CD8-positive, alpha-beta memory T cell (primary cell): ENCODE results near the gene RNF14. TPM values are rescaled to one million over a fixed set of nuclear protein-coding genes. Genes with fewer than 3 reads are reported as not detected.

Experiments used
- CTCF ChIA-PET: fragments of 350-600 bp; sonication (Branson Sonifier 250); formaldehyde crosslinking; loops from one replicate; lab custom pipeline; 2021; ENCODE audit warnings: antibody characterized with exemption; lab: Charles Lee
- POLR2A ChIA-PET: fragments of 350-600 bp; sonication (Branson Sonifier 250); formaldehyde crosslinking; loops from one replicate; lab custom pipeline; 2021; ENCODE audit warnings: antibody characterized with exemption; lab: Charles Lee
- DNase-seq, 5 donors: peaks; one replicate each; pipeline versions ENCODE4 v3.0.0 to v3.0.0-alpha.2; 2020 to 2022; ENCODE audit warnings: mixed read lengths in 1 of 5
- H3K27ac ChIP-seq: one replicate; pipeline ENCODE4 v1.7.0; 2013; ENCODE audit warnings: low read depth, mild to moderate bottlenecking, low read length, moderate library complexity
- H3K27me3 ChIP-seq: 2 replicates; pipeline ENCODE4 v1.7.0; 2013; ENCODE audit warnings: low read length, mild to moderate bottlenecking; ENCODE audit not compliant: insufficient read depth, poor library complexity, severe bottlenecking
- H3K36me3 ChIP-seq: 2 replicates; pipeline ENCODE4 v1.7.0; 2013; ENCODE audit warnings: mild to moderate bottlenecking, low read length, moderate library complexity; ENCODE audit not compliant: insufficient read depth
- H3K4me1 ChIP-seq: 2 replicates; pipeline ENCODE4 v1.7.0; 2013; ENCODE audit warnings: mild to moderate bottlenecking, low read length, moderate library complexity; ENCODE audit not compliant: insufficient read depth
- H3K4me3 ChIP-seq: 2 replicates; pipeline ENCODE4 v1.7.0; 2013; ENCODE audit warnings: mild to moderate bottlenecking, low read length
- H3K9me3 ChIP-seq: 2 replicates; pipeline ENCODE4 v1.7.0; 2013; ENCODE audit warnings: mild to moderate bottlenecking, low read length
- H3K27ac Mint-ChIP-seq, 8 donors: one replicate each; pipeline ENCODE4 v1.8.0; 2020 to 2021; ENCODE audit warnings: mixed read lengths in 8 of 8, mild to moderate bottlenecking in 6 of 8, inconsistent platforms in 3 of 8, moderate library complexity in 3 of 8
- H3K27me3 Mint-ChIP-seq, 2 donors: one replicate each; pipeline ENCODE4 v1.8.0; 2020 to 2021; ENCODE audit warnings: mixed read lengths in 2 of 2, mild to moderate bottlenecking in 1 of 2, moderate library complexity in 1 of 2
- H3K36me3 Mint-ChIP-seq, 3 donors: one replicate each; pipeline ENCODE4 v1.8.0; 2020 to 2021; ENCODE audit warnings: mixed read lengths in 3 of 3, inconsistent platforms in 1 of 3, mild to moderate bottlenecking in 1 of 3
- H3K4me1 Mint-ChIP-seq, 3 donors: one replicate each; pipeline ENCODE4 v1.8.0; 2020 to 2021; ENCODE audit warnings: mixed read lengths in 3 of 3, inconsistent platforms in 1 of 3, mild to moderate bottlenecking in 1 of 3
- H3K4me3 Mint-ChIP-seq, 7 donors: one replicate each; pipeline ENCODE4 v1.8.0; 2020 to 2021; ENCODE audit warnings: mixed read lengths in 7 of 7, mild to moderate bottlenecking in 6 of 7, moderate library complexity in 4 of 7, inconsistent platforms in 2 of 7
- H3K9me3 Mint-ChIP-seq, 5 donors: one replicate each; pipeline ENCODE4 v1.8.0; 2020 to 2022; ENCODE audit warnings: mixed read lengths in 5 of 5, mild to moderate bottlenecking in 3 of 5, moderate library complexity in 2 of 5, inconsistent platforms in 1 of 5
- polyA plus RNA-seq: library from polyadenylated mRNA; unstranded; fragments of 300-500 nt; fragmentation: Illumina TruSeq; gene quantifications from one replicate; pipeline ENCODE4 v1.2.3, GENCODE V29; 2021
- total RNA-seq, 2 experiments: library from RNA; stranded (reverse); gene quantifications; one replicate each; pipeline ENCODE4 v1.2.3, GENCODE V29; 2021

The RNF14 gene
- total and polyA plus RNA-seq, 3 experiments from 2014 or later: 43.7 to 49.6 (median 46.2) TPM

DNA sequence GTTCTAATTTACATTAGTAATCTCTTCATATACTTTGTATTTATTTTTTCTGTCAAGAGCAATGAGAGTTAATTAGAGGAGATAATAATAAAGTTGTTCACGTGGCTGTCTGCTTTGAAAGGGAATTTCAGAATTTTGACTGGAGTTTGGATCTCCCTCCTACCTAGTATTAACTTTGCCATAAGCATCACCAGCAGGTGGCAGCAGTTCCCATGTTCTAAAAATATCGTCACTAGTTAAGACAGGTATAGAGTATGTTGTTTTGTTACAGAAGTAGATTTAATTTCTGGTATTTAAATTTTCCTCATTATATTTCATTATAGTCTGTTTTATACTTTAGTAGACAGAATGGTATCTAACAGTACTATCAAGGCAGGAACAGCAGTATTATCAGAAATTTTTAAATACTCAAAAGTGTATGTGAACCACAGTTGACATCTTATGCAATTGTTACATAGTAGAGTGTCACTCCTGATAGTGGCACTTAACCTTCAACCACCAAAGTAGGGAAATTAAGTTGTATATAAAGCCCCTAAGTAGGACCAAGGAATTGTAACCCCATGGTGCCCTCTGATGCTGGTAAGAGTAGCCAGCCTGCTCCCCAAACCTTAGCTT lies 23.6 kb downstream of the RNF14 start:
- peaks cover 9% of the 10 kb centered on the region for H3K36me3 ChIP-seq
- peak overlapping the region in 2 of 8 donors; percentile 0 to 11 for H3K27ac Mint-ChIP-seq

DNA sequence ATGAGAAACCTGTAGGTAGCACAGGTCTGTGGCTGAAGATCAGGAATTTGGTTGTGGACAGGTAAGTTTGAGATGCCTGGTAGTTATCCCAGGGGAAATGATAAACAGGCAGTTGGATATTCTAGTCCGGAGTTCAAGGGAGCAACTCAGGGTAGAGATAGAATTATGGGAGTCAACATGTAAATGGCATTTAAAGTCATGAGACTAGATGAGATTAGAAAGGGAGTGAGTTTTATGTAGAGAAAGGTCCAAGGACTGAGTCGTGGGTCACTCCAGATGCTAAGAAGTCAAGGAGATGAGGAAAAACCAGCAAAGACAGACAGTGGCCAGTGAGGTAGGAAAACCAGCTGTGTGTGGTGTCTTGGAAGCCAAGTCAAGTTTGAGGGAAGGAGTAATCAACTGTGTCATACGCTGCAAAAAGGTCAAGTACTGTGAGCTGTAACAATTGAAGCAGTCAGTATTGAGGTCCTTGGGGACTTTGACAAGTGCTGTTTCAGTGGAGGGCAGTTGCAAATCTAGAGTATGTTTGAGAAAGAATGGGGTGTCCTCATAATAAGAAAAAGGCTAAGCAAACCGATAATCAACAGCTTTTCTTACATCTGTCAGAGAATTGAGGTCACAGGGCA lies 25.7 kb downstream of the RNF14 start:
- Mint-ChIP-seq H3K4me3 (no peak overlapping the region), H3K27me3 (peaks cover 0 to 1% of the 10 kb centered on the region in 2 donors), H3K4me1 (peaks cover 3 to 14% (median 5%) of the 10 kb centered on the region in 3 donors), H3K36me3 (peaks cover 4 to 59% (median 15%) of the 10 kb centered on the region in 3 donors), H3K9me3 (no peaks in the 10 kb centered on the region), H3K27ac (peak overlapping the region in 3 of 8 donors; percentile 21 to 59 (median 43))
- H3K27ac ChIP-seq: no peak overlapping the region
- H3K27me3 ChIP-seq: no peaks in the 10 kb centered on the region
- peaks cover 4% of the 10 kb centered on the region for H3K36me3 ChIP-seq
- ChIA-PET POLR2A (no interaction called here), CTCF (interaction anchor here (1.1 to 2.4 kb wide), 3 partner anchors 17 to 34 kb away, joined by 4 to 7 read pairs (median 4); no protein-coding TSS in a partner anchor)
- H3K9me3 ChIP-seq: no peaks in the 10 kb centered on the region
- peaks cover 9% of the 10 kb centered on the region for H3K4me1 ChIP-seq
- DNase-seq: no peak
- H3K4me3 ChIP-seq: no peak overlapping the region

More for the DNA sequence above, 23.6 kb downstream of the RNF14 start:
- ChIA-PET POLR2A (interaction anchor here (0.7 to 1.0 kb wide), 4 partner anchors 20 to 151 kb away, joined by 3 to 6 read pairs (median 3); no protein-coding TSS in a partner anchor), CTCF (interaction anchor here (0.7 to 4.7 kb wide), 10 partner anchors 12 to 896 kb away, joined by 3 to 80 read pairs (median 4); partner anchors contain the start of gene RNF14)
- H3K27me3 ChIP-seq: no peaks in the 10 kb centered on the region
- H3K36me3 Mint-ChIP-seq: peaks cover 8 to 61% (median 18%) of the 10 kb centered on the region in 3 donors
- H3K27me3 Mint-ChIP-seq: peaks cover 0 to 1% of the 10 kb centered on the region in 2 donors
- H3K4me1 Mint-ChIP-seq: peaks cover 3 to 14% (median 5%) of the 10 kb centered on the region in 3 donors
- no peak overlapping the region for H3K4me3 Mint-ChIP-seq
- H3K4me3 ChIP-seq: no peak overlapping the region
- peak; percentile 53 to 80 (median 68) for DNase-seq
- no peak overlapping the region for H3K27ac ChIP-seq
- peaks cover 9% of the 10 kb centered on the region for H3K4me1 ChIP-seq
- H3K9me3 Mint-ChIP-seq: no peaks in the 10 kb centered on the region
- H3K9me3 ChIP-seq: no peaks in the 10 kb centered on the region

DNA sequence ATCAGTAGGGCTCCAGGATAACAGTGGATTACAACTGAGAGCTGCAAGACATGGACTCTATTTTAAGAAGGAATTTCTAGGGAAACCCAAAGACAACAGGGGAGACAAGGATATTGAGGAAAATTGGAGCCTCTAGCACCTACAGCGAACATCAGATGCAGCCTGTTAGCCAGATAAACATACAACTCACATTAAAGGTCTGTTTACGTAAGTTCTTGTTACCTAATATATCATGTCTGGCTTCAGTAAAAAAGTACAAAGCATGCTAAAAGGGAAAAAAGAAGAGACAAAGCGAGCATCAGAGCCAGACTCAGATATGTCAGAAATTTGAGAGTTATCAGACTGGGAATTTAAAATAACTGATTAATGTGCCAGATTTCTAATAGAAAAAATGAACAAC lies 26.8 kb downstream of the RNF14 start:
- H3K9me3 ChIP-seq: no peaks in the 10 kb centered on the region
- H3K27ac Mint-ChIP-seq: peak overlapping the region in 1 of 8 donors; percentile 58
- no peak overlapping the region for H3K4me3 ChIP-seq
- ChIA-PET CTCF (interaction anchor here (0.7 to 2.4 kb wide), 4 partner anchors 16 to 718 kb away, joined by 4 to 7 read pairs (median 4); no protein-coding TSS in a partner anchor), POLR2A (no interaction called here)
- no peak for DNase-seq
- peaks cover 3 to 14% (median 5%) of the 10 kb centered on the region in 3 donors for H3K4me1 Mint-ChIP-seq
- peaks cover 0 to 1% of the 10 kb centered on the region in 2 donors for H3K27me3 Mint-ChIP-seq
- peaks cover 4 to 59% (median 15%) of the 10 kb centered on the region in 3 donors for H3K36me3 Mint-ChIP-seq
- peaks cover 4% of the 10 kb centered on the region for H3K36me3 ChIP-seq
- no peak overlapping the region for H3K27ac ChIP-seq
- H3K27me3 ChIP-seq: no peaks in the 10 kb centered on the region
- no peak overlapping the region for H3K4me3 Mint-ChIP-seq
- H3K9me3 Mint-ChIP-seq: no peaks in the 10 kb centered on the region
- peaks cover 9% of the 10 kb centered on the region for H3K4me1 ChIP-seq

DNA sequence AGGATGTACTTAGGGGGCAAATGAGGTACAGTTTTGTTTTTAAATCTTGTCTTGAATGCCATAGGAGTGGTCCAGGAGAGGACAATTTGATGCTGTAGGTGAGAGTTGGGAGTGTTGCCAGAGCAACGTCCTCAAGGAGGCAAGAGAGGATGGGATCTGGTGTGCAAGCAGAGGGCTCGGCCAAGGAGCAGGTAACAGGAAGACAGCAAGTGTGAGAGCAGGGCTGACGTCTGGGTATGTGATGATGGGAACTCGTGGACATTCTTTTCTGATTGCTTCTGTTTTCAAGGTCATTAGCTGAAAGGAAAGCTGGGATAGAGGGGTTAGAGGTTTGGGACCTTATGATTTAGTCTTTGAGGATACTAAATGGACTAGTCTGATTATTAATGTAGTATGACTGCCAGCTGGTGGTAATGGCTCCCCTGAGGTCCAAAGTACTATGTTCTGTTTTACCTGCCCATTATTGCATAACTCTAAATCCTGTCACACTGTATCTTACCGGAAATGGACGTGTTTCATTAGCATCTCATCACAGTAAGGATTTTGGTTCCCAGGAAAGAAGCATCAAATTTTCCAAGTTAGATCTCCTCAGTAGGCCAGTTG lies 28.6 kb downstream of the RNF14 start:
- Mint-ChIP-seq H3K4me1 (peaks cover under 1 to 11% (median 1%) of the 10 kb centered on the region in 3 donors), H3K4me3 (no peak overlapping the region), H3K27me3 (peaks cover 0 to 1% of the 10 kb centered on the region in 2 donors), H3K9me3 (no peaks in the 10 kb centered on the region), H3K36me3 (peaks cover 4 to 67% (median 23%) of the 10 kb centered on the region in 3 donors), H3K27ac (peak overlapping the region in 5 of 8 donors; percentile 9 to 85 (median 33))
- Histone ChIP-seq H3K27me3 (no peaks in the 10 kb centered on the region), H3K36me3 (peaks cover 9% of the 10 kb centered on the region), H3K4me1 (peaks cover 8% of the 10 kb centered on the region), H3K9me3 (no peaks in the 10 kb centered on the region), H3K27ac (no peak overlapping the region), H3K4me3 (no peak overlapping the region)
- POLR2A ChIA-PET: interaction anchor here (0.5 kb wide), 1 partner anchor 840 kb away, joined by 3 read pairs; no protein-coding TSS in a partner anchor
- no peak for DNase-seq
- CTCF ChIA-PET: interaction anchor here (0.7 to 1.3 kb wide), 2 partner anchors 142 to 146 kb away, joined by 3 to 5 read pairs; no protein-coding TSS in a partner anchor

DNA sequence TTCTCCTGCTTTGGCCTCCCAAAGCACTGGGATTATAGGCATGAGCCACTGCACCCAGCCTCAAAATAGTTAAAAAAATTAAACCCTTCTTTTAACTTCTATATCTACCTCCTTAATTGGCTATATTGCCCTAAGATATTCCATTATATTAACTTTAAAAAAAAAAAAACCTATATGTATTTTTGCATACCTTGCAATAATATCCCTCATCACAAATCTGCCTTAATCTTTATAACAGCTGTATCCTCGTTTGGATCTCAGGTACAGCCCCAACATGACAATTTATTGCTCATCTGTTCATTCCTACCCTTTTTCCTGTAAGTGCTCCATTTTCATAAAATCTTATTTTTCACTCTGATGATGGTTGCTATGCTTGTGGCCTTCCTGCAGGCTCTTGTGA lies 31.3 kb downstream of the RNF14 start:
- no peaks in the 10 kb centered on the region for H3K27me3 Mint-ChIP-seq
- Histone ChIP-seq H3K36me3 (peaks cover 26% of the 10 kb centered on the region), H3K4me1 (peaks cover 9% of the 10 kb centered on the region), H3K27ac (no peak overlapping the region), H3K4me3 (no peak overlapping the region), H3K9me3 (no peaks in the 10 kb centered on the region), H3K27me3 (no peaks in the 10 kb centered on the region)
- no peak for DNase-seq
- peaks cover 0 to 6% (median 0%) of the 10 kb centered on the region in 3 donors for H3K4me1 Mint-ChIP-seq
- CTCF ChIA-PET: interaction anchor here (0.9 to 1.7 kb wide), 5 partner anchors 9 to 144 kb away, joined by 3 to 9 read pairs (median 4); no protein-coding TSS in a partner anchor
- H3K27ac Mint-ChIP-seq: peak overlapping the region in 3 of 8 donors; percentile 19 to 72 (median 43)
- H3K4me3 Mint-ChIP-seq: no peak overlapping the region
- POLR2A ChIA-PET: interaction anchor here (0.7 kb wide), 1 partner anchor 147 kb away, joined by 4 read pairs; no protein-coding TSS in a partner anchor
- peaks cover under 1 to 70% (median 20%) of the 10 kb centered on the region in 3 donors for H3K36me3 Mint-ChIP-seq
- H3K9me3 Mint-ChIP-seq: no peaks in the 10 kb centered on the region

DNA sequence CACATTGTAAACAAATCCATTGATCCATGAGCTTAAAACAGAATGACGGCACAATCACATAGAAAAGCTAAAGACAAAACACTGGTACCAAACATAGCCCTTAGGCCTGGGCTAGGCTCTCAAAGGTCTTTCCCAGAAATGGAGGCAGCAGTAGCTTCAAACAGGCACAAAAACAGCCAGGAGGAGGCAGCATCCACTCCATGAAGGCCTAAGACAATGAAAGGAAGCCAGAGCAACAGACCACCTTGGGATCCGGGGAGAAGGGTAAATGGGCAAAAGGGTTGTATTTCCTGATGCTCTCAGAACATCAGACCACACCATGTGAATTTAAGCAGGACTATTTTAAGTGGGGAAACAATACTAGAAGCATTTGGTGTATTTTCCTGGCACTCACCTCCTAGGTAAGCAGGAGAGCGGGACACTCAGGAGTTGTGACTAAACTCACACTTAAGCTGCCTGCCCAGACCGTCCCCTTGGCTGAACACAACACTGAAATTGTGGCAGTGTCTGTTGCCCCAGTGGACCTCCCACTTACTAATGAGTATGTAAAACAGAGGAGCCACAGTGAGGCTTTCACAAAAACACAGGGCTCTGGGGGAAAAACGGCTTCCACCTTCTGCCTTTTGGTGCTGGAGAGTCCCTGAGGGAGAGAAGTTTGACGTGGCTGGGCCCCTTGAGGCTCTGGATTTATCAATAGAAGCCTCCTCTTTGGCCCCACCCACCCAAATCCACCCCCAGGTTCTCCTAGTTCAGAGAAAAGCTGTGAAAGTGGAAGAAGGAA lies 32.0 kb downstream of the RNF14 start:
- no peaks in the 10 kb centered on the region for H3K9me3 ChIP-seq
- H3K27ac ChIP-seq: no peak overlapping the region
- no peak for DNase-seq
- peak overlapping the region in 6 of 8 donors; percentile 7 to 87 (median 48) for H3K27ac Mint-ChIP-seq
- H3K4me3 Mint-ChIP-seq: no peak overlapping the region
- peaks cover 5 to 73% (median 19%) of the 10 kb centered on the region in 3 donors for H3K36me3 Mint-ChIP-seq
- ChIA-PET POLR2A (interaction anchor here (0.7 kb wide), 1 partner anchor 146 kb away, joined by 4 read pairs; no protein-coding TSS in a partner anchor), CTCF (interaction anchor here (0.9 to 1.7 kb wide), 5 partner anchors 10 to 143 kb away, joined by 3 to 9 read pairs (median 4); no protein-coding TSS in a partner anchor)
- no peak overlapping the region for H3K4me3 ChIP-seq
- no peaks in the 10 kb centered on the region for H3K9me3 Mint-ChIP-seq
- H3K27me3 ChIP-seq: no peaks in the 10 kb centered on the region
- H3K4me1 ChIP-seq: peaks cover 16% of the 10 kb centered on the region
- peaks cover 2 to 7% (median 6%) of the 10 kb centered on the region in 3 donors for H3K4me1 Mint-ChIP-seq
- no peaks in the 10 kb centered on the region for H3K27me3 Mint-ChIP-seq
- peaks cover 27% of the 10 kb centered on the region for H3K36me3 ChIP-seq

DNA sequence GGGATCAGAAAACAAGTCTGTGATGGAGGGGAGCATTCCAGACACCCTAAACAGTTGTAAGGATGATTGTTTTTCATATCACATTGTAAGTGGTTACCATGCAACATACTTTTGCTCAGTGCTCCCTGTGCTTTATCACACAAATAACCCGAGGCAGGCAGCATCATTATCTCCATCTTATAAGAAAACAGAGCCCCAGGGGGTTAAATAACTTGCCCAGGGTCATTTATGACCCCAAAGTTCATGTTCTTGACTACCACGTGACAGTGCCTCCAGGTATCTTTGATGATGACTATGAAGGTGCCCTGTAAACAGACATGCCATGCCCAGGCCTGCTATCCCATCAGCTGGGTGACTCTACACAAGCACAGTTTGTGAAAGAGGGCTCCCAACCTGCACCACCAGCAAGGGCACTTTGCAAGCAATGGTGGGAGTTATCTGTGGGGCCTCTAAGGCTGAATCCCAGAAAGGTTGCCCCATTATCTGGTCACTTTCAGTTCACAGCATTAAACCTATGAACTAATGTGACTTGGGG lies 34.4 kb downstream of the RNF14 start:
- ChIA-PET POLR2A (no interaction called here), CTCF (interaction anchor here (1.6 kb wide), 1 partner anchor 12 kb away, joined by 3 read pairs; no protein-coding TSS in a partner anchor)
- no peak overlapping the region for H3K4me3 Mint-ChIP-seq
- DNase-seq: no peak
- Histone ChIP-seq H3K9me3 (no peaks in the 10 kb centered on the region), H3K27me3 (no peaks in the 10 kb centered on the region), H3K27ac (no peak overlapping the region), H3K4me1 (peaks cover 38% of the 10 kb centered on the region), H3K36me3 (peaks cover 27% of the 10 kb centered on the region), H3K4me3 (no peak overlapping the region)
- no peaks in the 10 kb centered on the region for H3K27me3 Mint-ChIP-seq
- H3K4me1 Mint-ChIP-seq: peaks cover 20 to 30% (median 26%) of the 10 kb centered on the region in 3 donors
- H3K9me3 Mint-ChIP-seq: no peaks in the 10 kb centered on the region
- peaks cover 5 to 79% (median 14%) of the 10 kb centered on the region in 3 donors for H3K36me3 Mint-ChIP-seq
- peak overlapping the region in 3 of 8 donors; percentile 8 to 62 (median 37) for H3K27ac Mint-ChIP-seq
